SK-N-SH (cell line): ENCODE measurements around the gene EAPP. TPM values are rescaled to one million over a fixed set of nuclear protein-coding genes. Genes with fewer than 3 reads are reported as not detected.
A peak's percentile ranks its signal among the peaks of the same experiment; 100 is the strongest.
"Not testable (repeated sequence)": the region's sequence is repeated elsewhere in the genome, so short reads cannot be mapped to it uniquely, and the experiment has no call there.

Experiments
- CTCF ChIA-PET: fragments of 300-600, 350-600 bp; formaldehyde crosslinking; extraction: SDS; loops from one replicate; lab custom pipeline; 2021; lab: Yijun Ruan, JAX
- POLR2A ChIA-PET: fragments of 350-600 bp; sonication (Branson Sonifier 250); formaldehyde crosslinking; extraction: SDS; loops from one replicate; lab custom pipeline; 2020; ENCODE audit warnings: antibody characterized with exemption, inconsistent platforms; lab: Yijun Ruan, JAX
- DNase-seq: peaks from one replicate; pipeline ENCODE4 v3.0.0; 2012
- H2AFZ ChIP-seq: fragments of 200-600 bp; sonication (generic); 2 replicates; pipeline ENCODE4 v1.8.1; 2016; ENCODE audit warnings: antibody characterized with exemption, mild to moderate bottlenecking, low read depth
- H3F3A ChIP-seq: fragments of 200-600 bp; sonication (generic); replicated peaks from 2 replicates; pipeline ENCODE3; 2016; ENCODE audit warnings: antibody characterized with exemption, mild to moderate bottlenecking; ENCODE audit not compliant: insufficient read depth
- H3K27ac ChIP-seq, 2 experiments: fragments of 200-500 bp in 1 of 2; fragments of 200-600 bp in 1 of 2; sonication (Bioruptor generic) in 1 of 2; sonication (generic), shearing (Covaris generic) in 1 of 2; 2 replicates each; pipeline versions ENCODE4 v1.5.1 to v1.6.1; 2014 to 2016; ENCODE audit warnings: low read depth in 2 of 2, inconsistent platforms in 1 of 2, low read length in 1 of 2, mild to moderate bottlenecking in 1 of 2, mixed read lengths in 1 of 2
- H3K27me3 ChIP-seq: fragments of 200-600 bp; sonication (generic), shearing (Covaris generic); 2 replicates; pipeline ENCODE4 v1.6.1; 2016; ENCODE audit warnings: mixed run types; ENCODE audit not compliant: insufficient read depth
- H3K36me3 ChIP-seq, 2 experiments: fragments of 200-500 bp in 1 of 2; fragments of 200-600 bp in 1 of 2; sonication (Bioruptor generic) in 1 of 2; sonication (generic) in 1 of 2; replicated peaks in 1 of 2; 2 replicates each; pipeline versions ENCODE3 to v1.5.1; 2014 to 2016; ENCODE audit warnings: low read length in 1 of 2, mild to moderate bottlenecking in 1 of 2; ENCODE audit not compliant: insufficient read depth in 2 of 2, control insufficient read depth in 1 of 2
- H3K4me1 ChIP-seq, 2 experiments: fragments of 200-500 bp in 1 of 2; fragments of 200-600 bp in 1 of 2; sonication (Bioruptor generic) in 1 of 2; sonication (generic), shearing (Covaris generic) in 1 of 2; 2 replicates each; pipeline versions ENCODE4 v1.5.1 to v1.6.1; 2014 to 2016; ENCODE audit warnings: low read depth in 1 of 2, low read length in 1 of 2, mixed run types in 1 of 2; ENCODE audit not compliant: insufficient read depth in 2 of 2, control insufficient read depth in 1 of 2
- H3K4me2 ChIP-seq: fragments of 200-600 bp; sonication (generic), shearing (Covaris generic); 2 replicates; pipeline ENCODE4 v1.6.1; 2017; ENCODE audit warnings: mixed run types
- H3K4me3 ChIP-seq, 2 experiments: fragments of 200-500 bp in 1 of 2; fragments of 200-600 bp in 1 of 2; sonication (Bioruptor generic) in 1 of 2; sonication (generic), shearing (Covaris generic) in 1 of 2; 2 replicates each; pipeline versions ENCODE4 v1.5.1 to v1.8.1; 2014 to 2016; ENCODE audit warnings: low read depth in 2 of 2, inconsistent platforms in 1 of 2, low read length in 1 of 2, mild to moderate bottlenecking in 1 of 2, mixed read lengths in 1 of 2, moderate library complexity in 1 of 2
- H3K79me2 ChIP-seq: fragments of 200-600 bp; sonication (generic); 2 replicates; pipeline ENCODE4 v1.8.1; 2017; ENCODE audit warnings: mild to moderate bottlenecking; ENCODE audit not compliant: insufficient read depth
- H3K9ac ChIP-seq: fragments of 200-600 bp; sonication (generic); 2 replicates; pipeline ENCODE4 v1.6.1; 2017; ENCODE audit warnings: mixed run types
- H3K9me2 ChIP-seq: fragments of 200-600 bp; sonication (generic); 2 replicates; pipeline ENCODE4 v1.6.1; 2017; ENCODE audit warnings: mixed run types
- H3K9me3 ChIP-seq: fragments of 200-600 bp; sonication (generic); 2 replicates; pipeline ENCODE4 v1.6.1; 2017; ENCODE audit warnings: mixed run types, mild to moderate bottlenecking, moderate library complexity
- H4K20me1 ChIP-seq: fragments of 200-600 bp; sonication (generic); 2 replicates; pipeline ENCODE4 v1.6.1; 2017; ENCODE audit warnings: mild to moderate bottlenecking, mixed run types; ENCODE audit not compliant: insufficient read depth
- CHD2 ChIP-seq: fragments of 150-350 bp; IDR thresholded peaks from 2 replicates; pipeline ENCODE4 v1.6.1; 2018; ENCODE audit warnings: low read length; ENCODE audit not compliant: partially characterized antibody
- ELF1 ChIP-seq: IDR thresholded peaks from 2 replicates; pipeline ENCODE4 v1.4.0; 2012
- EP300 ChIP-seq, 2 experiments: IDR thresholded peaks; 2 replicates each; pipeline versions ENCODE4 v1.4.0 to v1.6.1; 2012; ENCODE audit warnings: borderline replicate concordance in 1 of 2, low read depth in 1 of 2, low read length in 1 of 2
- FOSL2 ChIP-seq: IDR thresholded peaks from 2 replicates; pipeline ENCODE4 v1.4.0; 2012; ENCODE audit warnings: low read depth, mild to moderate bottlenecking, moderate library complexity, borderline replicate concordance
- FOXJ3 ChIP-seq: sonication (generic); formaldehyde crosslinking; IDR thresholded peaks from 2 replicates; pipeline ENCODE4 v1.5.1; 2020; ENCODE audit warnings: mild to moderate bottlenecking, missing genetic modification reagents
- GABPA ChIP-seq: IDR thresholded peaks from 2 replicates; pipeline ENCODE4 v1.4.0; 2012; ENCODE audit warnings: low read depth, mild to moderate bottlenecking
- JUND ChIP-seq: IDR thresholded peaks from 2 replicates; pipeline ENCODE4 v1.4.0; 2012
- NRF1 ChIP-seq: IDR thresholded peaks from 2 replicates; pipeline ENCODE4 v1.6.1; 2012; ENCODE audit warnings: low read depth, mild to moderate bottlenecking, low read length
- PBX3 ChIP-seq: IDR thresholded peaks from 2 replicates; pipeline ENCODE4; 2012
- POLR2AphosphoS5 ChIP-seq: IDR thresholded peaks from 2 replicates; pipeline ENCODE4 v1.6.1; 2012; ENCODE audit warnings: low read depth, low read length
- RAD21 ChIP-seq: IDR thresholded peaks from 2 replicates; pipeline ENCODE4 v1.6.1; 2012; ENCODE audit warnings: mild to moderate bottlenecking, low read length
- RCOR1 ChIP-seq: fragments of 150-350 bp; IDR thresholded peaks from 2 replicates; pipeline ENCODE4 v1.6.1; 2017; ENCODE audit warnings: antibody characterized with exemption, low read length
- REST ChIP-seq: IDR thresholded peaks from 2 replicates; pipeline ENCODE4 v1.6.1; 2012; ENCODE audit warnings: mild to moderate bottlenecking, low read depth, low read length, moderate library complexity
- SIN3A ChIP-seq: IDR thresholded peaks from 2 replicates; pipeline ENCODE4 v1.6.1; 2012; ENCODE audit warnings: low read depth, mild to moderate bottlenecking, low read length, moderate library complexity, borderline replicate concordance
- SMC3 ChIP-seq: IDR thresholded peaks from 2 replicates; pipeline ENCODE4 v1.6.1; 2012; ENCODE audit warnings: low read depth, low read length, improper control_type of control experiment
- TAF1 ChIP-seq: IDR thresholded peaks from 2 replicates; pipeline ENCODE4 v1.6.1; 2012; ENCODE audit warnings: low read depth, mild to moderate bottlenecking, low read length, moderate library complexity, borderline replicate concordance
- TCF12 ChIP-seq: IDR thresholded peaks from 2 replicates; pipeline ENCODE4 v1.4.0; 2012
- ZBTB33 ChIP-seq: IDR thresholded peaks from 2 replicates; pipeline ENCODE4 v1.4.0; 2012; ENCODE audit warnings: low read depth, borderline replicate concordance
- WGBS: methylation state at CpG from one replicate; pipeline ENCODE4 v1.1.6; 2017; ENCODE audit warnings: low lambda C conversion rate; 5-methylcytosine and 5-hydroxymethylcytosine counted together
- polyA plus RNA-seq, 3 experiments: library from polyadenylated mRNA; depleted of rRNA; stranded (reverse); fragments of >200 nt; gene quantifications; 2 replicates each; pipeline ENCODE4 v1.2.3, GENCODE V29; 2012

The EAPP gene
- polyA plus RNA-seq, 1 of the 3 experiments (the other 2 are of a cell fraction) = 30.0 TPM

- TF ChIP-seq TCF12 (peak; percentile 44; the same call in 1 of the 2 replicates), FOSL2 (no peak), ELF1 (no peak), RAD21 (no peak), PBX3 (peak; percentile 63), REST (no peak), EP300 (IDR thresholded peaks at IDR 0.05; ENCODE audit: borderline replicate concordance in 1 of 2, low read depth in 1 of 2, low read length in 1 of 2) (no peak), ZBTB33 (no peak), POLR2AphosphoS5 (no peak), SMC3 (no peak), FOXJ3 (CRISPR knock-in tag) (no peak), JUND (0 out of 2 replicates have a peak, but pooled peaks have one; percentile 21), SIN3A (no peak), NRF1 (no peak), RCOR1 (no peak), GABPA (no peak)
Measured at GRCh38 chr14:34536951-34537676, 2.4 kb downstream of the EAPP start (continued).

- Histone ChIP-seq H3K4me3 (no peak overlapping the region), H3K27me3 (no peaks in the 10 kb centered on the region), H3K9ac (no peak overlapping the region), H3F3A (no peaks in the 10 kb centered on the region), H3K9me2 (no peaks in the 10 kb centered on the region), H3K4me1 (no peaks in the 10 kb centered on the region), H3K9me3 (no peaks in the 10 kb centered on the region), H3K4me2 (no peak overlapping the region), H3K79me2 (no peaks in the 10 kb centered on the region), H2AFZ (no peak overlapping the region), H3K27ac (no peak overlapping the region), H4K20me1 (no peaks in the 10 kb centered on the region), H3K36me3 (peaks cover 28 to 71% of the 10 kb centered on the region in 2 experiments)
- TF ChIP-seq FOSL2 (no peak), CHD2 (no peak), TAF1 (no peak), ZBTB33 (no peak)
- POLR2A ChIA-PET = no interaction called here
- 96% methylated on average over 1 of the region's 1 CpG for WGBS
- CTCF ChIA-PET = no interaction called here
- no peak for DNase-seq
Measured at GRCh38 chr14:34527591-34527990, 11.9 kb downstream of the EAPP start.

- H3K9me2 ChIP-seq, H3F3A ChIP-seq, H2AFZ ChIP-seq, DNase-seq, H3K4me1 ChIP-seq, H3K27ac ChIP-seq, H3K4me3 ChIP-seq, H3K79me2 ChIP-seq, H3K4me2 ChIP-seq, H3K27me3 ChIP-seq, POLR2A ChIA-PET, H4K20me1 ChIP-seq, H3K9me3 ChIP-seq, H3K9ac ChIP-seq: not testable (repeated sequence)
- 99% methylated on average over 8 of the region's 8 CpGs for WGBS
- CTCF ChIA-PET = interaction anchor here (1.1 kb wide), 1 partner anchor 14 kb away, joined by 6 read pairs; no protein-coding TSS in a partner anchor
- peaks cover 37 to 68% of the 10 kb centered on the region in 2 experiments for H3K36me3 ChIP-seq
Measured at GRCh38 chr14:34524216-34524615, 15.3 kb downstream of the EAPP start.
